OCI-LY3 (cell line): ENCODE data around the gene CAST.

Source experiments
- H2AFZ ChIP-seq: fragments of 200-600, 300-600 bp; shearing (Covaris generic); 2 replicates; pipeline ENCODE4 v1.6.0; 2014; ENCODE audit warnings: antibody characterized with exemption, low read depth, low read length
- H3K27ac ChIP-seq: fragments of 200-600, 300-600 bp; sonication (generic); 2 replicates; pipeline ENCODE4 v1.5.1; 2014; ENCODE audit warnings: mild to moderate bottlenecking, low read length, moderate library complexity, mixed read lengths
- H3K27me3 ChIP-seq: fragments of 200-600, 300-600 bp; sonication (generic); 2 replicates; pipeline ENCODE4 v1.6.1; 2014; ENCODE audit warnings: low read depth, low read length, mixed read lengths
- H3K36me3 ChIP-seq: fragments of 200-600, 300-600 bp; sonication (generic); replicated peaks from 2 replicates; pipeline ENCODE3; 2014; ENCODE audit warnings: low read depth, low read length, mixed read lengths
- H3K4me1 ChIP-seq: fragments of 300-600, 200-600 bp; sonication (generic); 2 replicates; pipeline ENCODE4 v1.6.1; 2014; ENCODE audit warnings: low read length, mixed read lengths
- H3K4me2 ChIP-seq: fragments of 200-600, 300-600 bp; sonication (generic); 2 replicates; pipeline ENCODE4 v1.6.1; 2014; ENCODE audit warnings: low read length, mixed read lengths
- H3K4me3 ChIP-seq: fragments of 300-600, 200-600 bp; sonication (generic); 2 replicates; pipeline ENCODE4 v1.5.1; 2014; ENCODE audit warnings: antibody characterized with exemption, mild to moderate bottlenecking, low read length, moderate library complexity
- H3K79me2 ChIP-seq: fragments of 300-600, 200-600 bp; shearing (Covaris generic); 2 replicates; pipeline ENCODE4 v1.6.1; 2014; ENCODE audit warnings: mild to moderate bottlenecking, low read length, mixed read lengths
- H3K9ac ChIP-seq: fragments of 300-600, 200-600 bp; shearing (Covaris generic); 2 replicates; pipeline ENCODE4 v1.6.0; 2014; ENCODE audit warnings: mild to moderate bottlenecking, low read length, moderate library complexity
- H3K9me3 ChIP-seq: fragments of 200-600, 300-600 bp; shearing (Covaris generic); 2 replicates; pipeline ENCODE4 v1.6.1; 2014; ENCODE audit warnings: low read length, mixed read lengths; ENCODE audit not compliant: insufficient read depth
- H4K20me1 ChIP-seq: fragments of 200-600, 300-600 bp; sonication (generic); 2 replicates; pipeline ENCODE4 v1.6.1; 2016; ENCODE audit warnings: low read length, mixed read lengths; ENCODE audit not compliant: insufficient read depth
- CTCF ChIP-seq: fragments of 200-600, 300-600 bp; sonication (generic); IDR thresholded peaks from 2 replicates; pipeline ENCODE4 v1.5.1; 2014; ENCODE audit warnings: antibody characterized with exemption, low read length, low read depth
- EZH2phosphoT487 ChIP-seq: fragments of 200-600 bp; shearing (Covaris generic); IDR thresholded peaks from 2 replicates; pipeline ENCODE4 v1.6.1; 2018; ENCODE audit warnings: antibody characterized with exemption, mixed run types, low read depth

Gene CAST

GRCh38 chr5:96714951-96715451, 52.8 kb downstream of the CAST start:
- Histone ChIP-seq H4K20me1 (0 out of 2 replicates have a peak, but pooled peaks cover 2% of the 10 kb centered on the region), H3K79me2 (no peaks in the 10 kb centered on the region), H3K4me2 (no peak overlapping the region), H3K36me3 (no peaks in the 10 kb centered on the region), H2AFZ (no peak overlapping the region), H3K9me3 (no peaks in the 10 kb centered on the region), H3K27ac (no peak overlapping the region), H3K27me3 (no peaks in the 10 kb centered on the region), H3K4me3 (no peak overlapping the region), H3K9ac (no peak overlapping the region), H3K4me1 (no peaks in the 10 kb centered on the region)
- TF ChIP-seq EZH2phosphoT487 (no peak), CTCF (no peak)

- H3K27ac ChIP-seq = no peak overlapping the region
- no peaks in the 10 kb centered on the region for H3K4me1 ChIP-seq
- no peak overlapping the region for H3K4me2 ChIP-seq
- no peak overlapping the region for H2AFZ ChIP-seq
- H3K79me2 ChIP-seq = no peaks in the 10 kb centered on the region
- 0 out of 2 replicates have a peak, but pooled peaks cover 2% of the 10 kb centered on the region for H4K20me1 ChIP-seq
- H3K4me3 ChIP-seq = no peak overlapping the region
- H3K36me3 ChIP-seq = no peaks in the 10 kb centered on the region
- no peaks in the 10 kb centered on the region for H3K9me3 ChIP-seq
- no peak overlapping the region for H3K9ac ChIP-seq
- TF ChIP-seq CTCF (no peak), EZH2phosphoT487 (no peak)
- no peaks in the 10 kb centered on the region for H3K27me3 ChIP-seq
Observed at GRCh38 chr5:96716007-96716406, 53.8 kb downstream of the CAST start.

GRCh38 chr5:96716716-96717115, 54.5 kb downstream of the CAST start:
- Histone ChIP-seq H3K9ac (no peak overlapping the region), H2AFZ (no peak overlapping the region), H4K20me1 (0 out of 2 replicates have a peak, but pooled peaks cover 2% of the 10 kb centered on the region), H3K27ac (no peak overlapping the region), H3K36me3 (no peaks in the 10 kb centered on the region), H3K79me2 (no peaks in the 10 kb centered on the region), H3K9me3 (no peaks in the 10 kb centered on the region), H3K4me2 (no peak overlapping the region), H3K4me3 (no peak overlapping the region), H3K27me3 (no peaks in the 10 kb centered on the region), H3K4me1 (no peaks in the 10 kb centered on the region)
- no peak for TF ChIP-seq EZH2phosphoT487
- TF ChIP-seq CTCF = no peak

- Histone ChIP-seq H3K4me2 (no peak overlapping the region), H3K27me3 (no peaks in the 10 kb centered on the region), H3K79me2 (no peaks in the 10 kb centered on the region), H3K4me3 (no peak overlapping the region), H2AFZ (no peak overlapping the region), H3K9ac (no peak overlapping the region), H4K20me1 (0 out of 2 replicates have a peak, but pooled peaks cover 2% of the 10 kb centered on the region), H3K36me3 (no peaks in the 10 kb centered on the region), H3K9me3 (no peaks in the 10 kb centered on the region), H3K27ac (no peak overlapping the region), H3K4me1 (no peaks in the 10 kb centered on the region)
- TF ChIP-seq CTCF = no peak
- TF ChIP-seq EZH2phosphoT487 = no peak
Observed at GRCh38 chr5:96717874-96718273, 55.7 kb downstream of the CAST start.
